Mesenteric fat pad (tissue), 1 donor: ENCODE results near the gene DENND4B. TPM values are rescaled to one million over a fixed set of nuclear protein-coding genes. Genes with fewer than 3 reads are reported as not detected.
"Not testable (repeated sequence)": the region's sequence is repeated elsewhere in the genome, so short reads cannot be mapped to it uniquely, and the experiment has no call there.

Experiments
- DNase-seq: peaks from one replicate; pipeline ENCODE4 v3.0.0-alpha.2; 2020; ENCODE audit warnings: low spot score
- long read RNA-seq: library from polyadenylated mRNA; unstranded; transcript quantifications from one replicate; pipeline ENCODE4 v2.0.0, GENCODE V29; 2020
- total RNA-seq: library from RNA; stranded (reverse); fragmentation: NEBNext Ultra II Directional; extraction: Animal tissue kit (Norgen Biotek cat#: 25700); gene quantifications from one replicate; pipeline ENCODE4 v1.2.1, GENCODE V29; 2021
- donor health status: DM: yes; HTN: yes; CAD: no.

DENND4B gene, protein sequence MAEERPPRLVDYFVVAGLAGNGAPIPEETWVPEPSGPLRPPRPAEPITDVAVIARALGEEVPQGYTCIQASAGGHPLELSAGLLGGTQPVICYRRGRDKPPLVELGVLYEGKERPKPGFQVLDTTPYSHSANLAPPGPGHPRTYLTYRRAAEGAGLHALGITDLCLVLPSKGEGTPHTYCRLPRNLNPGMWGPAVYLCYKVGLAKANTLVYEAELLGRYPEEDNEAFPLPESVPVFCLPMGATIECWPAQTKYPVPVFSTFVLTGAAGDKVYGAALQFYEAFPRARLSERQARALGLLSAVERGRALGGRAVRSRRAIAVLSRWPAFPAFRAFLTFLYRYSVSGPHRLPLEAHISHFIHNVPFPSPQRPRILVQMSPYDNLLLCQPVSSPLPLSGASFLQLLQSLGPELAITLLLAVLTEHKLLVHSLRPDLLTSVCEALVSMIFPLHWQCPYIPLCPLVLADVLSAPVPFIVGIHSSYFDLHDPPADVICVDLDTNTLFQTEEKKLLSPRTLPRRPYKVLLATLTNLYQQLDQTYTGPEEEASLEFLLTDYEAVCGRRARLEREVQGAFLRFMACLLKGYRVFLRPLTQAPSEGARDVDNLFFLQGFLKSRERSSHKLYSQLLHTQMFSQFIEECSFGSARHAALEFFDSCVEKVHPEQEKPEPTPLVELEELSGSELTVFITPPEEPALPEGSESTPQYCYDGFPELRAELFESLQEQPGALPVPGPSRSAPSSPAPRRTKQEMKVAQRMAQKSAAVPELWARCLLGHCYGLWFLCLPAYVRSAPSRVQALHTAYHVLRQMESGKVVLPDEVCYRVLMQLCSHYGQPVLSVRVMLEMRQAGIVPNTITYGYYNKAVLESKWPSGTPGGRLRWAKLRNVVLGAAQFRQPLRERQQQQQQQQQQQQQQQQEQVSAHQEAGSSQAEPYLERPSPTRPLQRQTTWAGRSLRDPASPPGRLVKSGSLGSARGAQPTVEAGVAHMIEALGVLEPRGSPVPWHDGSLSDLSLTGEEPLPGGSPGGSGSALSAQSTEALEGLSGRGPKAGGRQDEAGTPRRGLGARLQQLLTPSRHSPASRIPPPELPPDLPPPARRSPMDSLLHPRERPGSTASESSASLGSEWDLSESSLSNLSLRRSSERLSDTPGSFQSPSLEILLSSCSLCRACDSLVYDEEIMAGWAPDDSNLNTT (N-terminal part only)
- total RNA-seq, result 67.5 TPM
- long read RNA-seq, partial matches to known transcripts, result 40 of 53 reads
- long read RNA-seq, other reads (novel, unspliced or antisense), result 13 of 53 reads

DNA sequence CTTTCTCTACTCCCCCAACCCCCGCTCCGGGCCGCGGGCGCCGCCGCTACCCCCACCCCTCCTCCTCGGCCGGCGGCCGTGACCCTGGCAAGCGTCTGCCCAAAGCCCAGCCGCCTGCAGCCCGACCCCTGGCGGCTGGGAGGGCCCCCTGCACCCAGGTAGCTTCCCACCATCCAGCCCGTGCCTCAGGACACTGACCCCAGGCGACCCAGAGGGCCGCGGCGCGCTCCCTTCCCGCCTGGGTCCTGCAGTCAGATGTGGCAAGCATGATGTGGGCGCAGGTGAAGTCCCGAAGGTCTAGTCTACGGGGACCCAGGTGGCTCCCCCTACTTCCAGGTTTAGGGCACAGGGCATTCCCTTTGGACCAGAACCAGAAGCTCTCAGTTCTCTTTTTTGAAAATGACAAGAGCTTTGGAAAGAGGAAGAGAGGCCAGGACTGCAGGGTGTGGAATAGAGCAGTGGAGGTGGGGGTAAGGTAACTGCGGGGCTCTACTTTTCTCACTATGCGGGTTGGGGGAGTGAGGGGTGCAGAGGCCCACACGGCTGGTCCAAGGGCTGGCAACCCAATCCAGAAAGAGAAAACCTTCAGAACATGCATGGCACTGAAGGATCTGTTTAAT lies at the start of gene DENND4B:
DENND4B (minus strand) TSS at position 97 of the 620 bp plus-strand sequence. CDS start 2,344 bp downstream, outside the sequence.
- peak; percentile 97 for DNase-seq

DNA sequence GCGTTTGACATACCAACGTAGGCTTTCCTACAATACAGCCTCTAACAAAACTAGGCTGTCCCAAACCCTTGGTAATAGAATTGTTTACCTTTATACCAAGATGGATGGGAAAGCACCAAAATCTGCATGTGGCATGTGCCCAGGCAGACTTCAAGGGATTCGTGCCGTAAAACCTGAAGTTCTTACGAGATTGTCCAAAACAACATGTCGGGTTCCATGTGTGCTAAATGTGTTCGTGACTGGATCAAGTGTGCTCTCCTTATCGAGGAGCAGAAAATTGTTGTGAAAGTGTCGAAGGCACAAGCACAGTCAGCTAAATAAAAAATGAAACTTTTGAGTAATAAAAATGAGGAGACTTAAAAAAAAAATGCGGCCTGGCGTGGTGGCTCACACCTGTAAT lies 49.1 kb upstream of the DENND4B start:
- no peak for DNase-seq

DNA sequence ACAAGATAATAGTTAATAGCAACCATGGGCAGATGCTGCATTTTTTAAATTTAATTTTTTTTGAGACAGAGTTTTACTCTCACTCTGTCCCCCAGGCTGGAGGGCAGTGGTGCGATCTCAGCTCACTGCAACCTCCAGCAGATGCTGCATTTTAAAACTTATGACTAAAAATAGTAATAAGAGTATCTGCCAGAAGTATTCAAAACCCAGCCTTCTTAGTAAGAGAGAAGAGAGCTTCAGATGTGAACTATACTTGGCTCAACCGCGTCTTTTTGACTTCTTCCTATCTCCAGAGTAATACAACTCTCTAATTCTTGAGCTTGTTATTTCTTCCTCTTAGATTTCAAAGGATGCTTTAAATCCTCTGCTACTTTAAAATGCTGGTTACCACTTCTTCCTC lies 48.7 kb upstream of the DENND4B start:
- DNase-seq, result no peak

DNA sequence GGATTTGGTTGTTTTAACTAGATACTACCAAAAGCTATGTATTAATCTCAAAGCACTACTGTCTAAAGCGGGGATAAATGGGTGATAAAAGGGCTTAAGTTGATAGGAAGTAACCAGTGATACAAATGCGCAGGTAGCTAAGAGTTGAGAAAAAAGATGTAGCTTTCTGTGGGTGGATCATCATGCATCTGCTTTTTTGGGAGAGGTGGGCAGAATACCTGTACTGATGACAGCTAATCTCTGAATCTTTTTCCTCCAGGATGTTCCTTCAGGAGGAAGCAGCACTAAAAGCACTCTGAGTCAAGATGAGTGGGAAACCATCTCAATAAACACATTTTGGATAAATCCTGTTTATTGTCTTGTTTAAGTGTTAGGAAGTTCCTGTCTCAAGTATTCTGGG lies 45.3 kb upstream of the DENND4B start:
- DNase-seq, result no peak

DNA sequence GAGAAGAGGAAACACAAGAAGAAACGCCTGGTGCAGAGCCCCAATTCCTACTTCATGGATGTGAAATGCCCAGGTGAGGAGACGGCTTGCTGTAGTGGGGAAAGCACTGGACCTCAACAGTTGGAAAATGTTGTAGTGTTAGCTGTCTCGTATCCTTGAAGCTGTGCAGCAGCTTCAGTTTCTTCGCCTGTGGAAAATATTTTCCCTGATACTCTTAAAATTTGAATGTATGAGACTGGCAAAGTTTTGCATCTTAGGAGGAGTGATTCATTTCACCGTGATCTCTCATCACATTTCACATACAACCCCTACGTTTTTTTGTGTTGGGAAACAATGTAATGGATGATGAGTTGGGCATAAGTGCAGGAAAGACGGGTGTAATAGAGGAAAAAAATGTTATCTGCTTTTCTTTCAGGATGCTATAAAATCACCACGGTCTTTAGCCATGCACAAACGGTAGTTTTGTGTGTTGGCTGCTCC lies 44.7 kb upstream of the DENND4B start:
- DNase-seq, result no peak

DNA sequence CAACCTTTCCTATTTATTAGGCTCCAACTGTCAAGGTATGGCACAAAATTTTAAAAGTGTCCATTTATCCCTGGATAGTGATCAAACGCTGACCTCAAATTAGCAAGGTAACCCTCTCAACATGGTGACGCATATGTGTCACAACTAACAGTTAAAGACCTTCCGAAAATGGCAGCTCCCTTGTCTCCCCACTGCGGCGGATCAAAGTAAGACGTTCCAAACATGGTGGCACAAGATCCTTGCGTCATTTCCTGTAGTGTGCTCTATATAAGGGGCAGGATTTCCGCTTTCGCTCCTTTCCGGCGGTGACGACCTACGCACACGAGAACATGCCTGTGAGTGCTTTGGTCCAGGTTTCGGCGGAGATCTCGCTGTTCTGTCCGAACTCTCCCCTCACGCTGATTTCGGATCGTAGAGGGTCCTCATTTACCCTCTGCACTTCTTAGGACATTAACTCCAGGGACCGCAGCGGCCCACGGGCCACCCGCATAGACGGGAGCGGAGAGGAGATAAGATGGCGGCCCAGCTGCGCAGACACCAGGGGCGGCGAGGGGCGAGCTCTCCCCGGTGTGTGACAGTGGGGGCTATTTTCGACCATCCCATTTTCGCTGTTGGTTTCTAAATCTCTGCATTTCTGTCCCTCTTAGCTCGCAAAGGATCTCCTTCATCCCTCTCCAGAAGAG lies 44.1 kb upstream of the DENND4B start, which contains the start of gene RPS27:
RPS27 (plus strand) TSS at position 295 of the 683 bp plus-strand sequence; CDS start at position 330, 35 bp downstream.
- peak; percentile 92 for DNase-seq

DNA sequence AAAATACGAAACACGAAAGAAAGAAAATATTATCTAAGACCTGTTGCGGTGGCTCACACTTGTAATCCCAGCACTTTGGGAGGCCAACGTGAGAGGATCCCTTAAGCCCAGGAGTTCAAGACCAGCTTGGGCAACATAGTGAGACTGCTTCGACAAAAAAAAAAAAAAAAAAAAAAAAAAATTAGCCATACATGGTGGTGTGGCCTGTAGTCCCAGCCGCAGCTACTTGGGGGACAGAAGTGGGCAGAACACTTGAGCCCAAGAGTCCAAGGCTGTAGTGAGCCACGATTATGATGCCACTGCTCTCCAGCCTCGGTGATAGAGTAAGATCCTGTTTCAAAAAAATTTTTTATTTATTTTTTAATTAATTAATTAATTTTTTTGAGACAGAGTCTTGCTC lies 41.1 kb upstream of the DENND4B start:
- DNase-seq, result no peak

DNA sequence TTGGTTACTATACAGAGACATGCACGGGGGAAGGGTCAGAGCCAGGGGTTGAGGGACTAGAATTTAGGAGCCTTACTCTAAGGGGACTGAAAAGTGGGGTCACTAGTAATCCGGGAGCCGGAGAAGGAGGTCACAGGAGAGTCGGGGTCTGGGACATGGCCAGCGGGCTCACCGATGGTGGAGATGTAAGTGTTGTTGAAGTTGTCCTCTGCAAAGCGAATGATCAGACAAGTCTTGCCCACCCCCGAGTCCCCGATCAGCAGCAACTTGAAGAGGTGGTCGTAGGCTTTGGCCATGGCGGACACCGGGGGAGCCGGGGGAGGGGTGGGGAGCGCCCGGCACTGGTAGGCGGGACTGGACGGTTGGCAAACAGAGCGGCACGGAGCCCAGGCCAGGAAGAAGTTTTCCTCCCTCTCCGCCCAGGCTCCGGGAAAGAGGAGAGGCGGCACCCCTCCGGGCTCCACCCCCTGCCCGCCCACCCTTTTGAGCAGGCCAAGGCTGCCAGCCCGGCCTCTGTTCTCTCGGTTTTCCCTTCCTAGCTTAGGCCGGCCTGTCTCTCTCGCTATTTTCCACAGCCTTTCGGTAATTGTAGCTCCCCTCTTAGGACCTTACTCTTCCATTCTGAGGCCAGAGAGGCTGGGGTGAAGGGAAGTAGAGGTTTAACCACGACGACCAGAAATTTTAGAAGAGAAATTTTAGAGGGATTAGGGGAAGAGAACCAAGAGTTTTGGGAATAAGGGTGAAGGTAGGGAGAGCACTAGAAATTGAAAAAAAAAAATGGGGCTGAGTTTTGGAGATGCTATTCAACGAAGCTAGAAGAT lies 39.6 kb upstream of the DENND4B start, which contains the start of gene RAB13:
RAB13 (minus strand) TSS at position 399 of the 821 bp plus-strand sequence; CDS start at position 296, 103 bp downstream.
- peak; percentile 95 for DNase-seq

DNA sequence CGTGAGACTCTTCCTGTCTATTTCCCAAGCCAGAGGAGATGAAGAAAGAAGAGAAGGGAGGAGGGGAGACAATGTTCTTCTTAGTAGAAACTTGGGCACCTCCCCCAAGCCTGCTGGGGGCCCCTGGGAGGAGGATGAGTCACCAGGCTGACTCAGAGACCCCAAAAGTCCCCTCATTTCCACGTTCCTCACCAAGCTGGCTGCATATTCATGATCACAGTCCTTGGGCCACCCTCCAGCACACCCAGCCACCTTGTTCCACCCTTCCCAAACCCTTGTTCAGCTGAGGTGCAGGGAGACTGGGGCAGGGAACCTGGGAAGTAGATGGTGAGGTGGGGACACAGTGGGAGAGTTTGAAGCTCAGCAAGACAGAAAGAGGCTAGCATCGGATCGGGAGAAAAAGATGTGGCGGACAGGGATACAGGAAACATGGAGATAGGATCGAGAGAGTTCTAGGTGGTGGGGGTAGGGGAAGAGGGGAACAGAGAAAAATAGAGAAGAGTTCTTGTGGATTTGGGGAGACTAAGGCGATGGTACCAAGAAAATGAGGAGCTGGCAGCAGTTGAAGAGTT lies 38.9 kb upstream of the DENND4B start:
- DNase-seq, result no peak

DNA sequence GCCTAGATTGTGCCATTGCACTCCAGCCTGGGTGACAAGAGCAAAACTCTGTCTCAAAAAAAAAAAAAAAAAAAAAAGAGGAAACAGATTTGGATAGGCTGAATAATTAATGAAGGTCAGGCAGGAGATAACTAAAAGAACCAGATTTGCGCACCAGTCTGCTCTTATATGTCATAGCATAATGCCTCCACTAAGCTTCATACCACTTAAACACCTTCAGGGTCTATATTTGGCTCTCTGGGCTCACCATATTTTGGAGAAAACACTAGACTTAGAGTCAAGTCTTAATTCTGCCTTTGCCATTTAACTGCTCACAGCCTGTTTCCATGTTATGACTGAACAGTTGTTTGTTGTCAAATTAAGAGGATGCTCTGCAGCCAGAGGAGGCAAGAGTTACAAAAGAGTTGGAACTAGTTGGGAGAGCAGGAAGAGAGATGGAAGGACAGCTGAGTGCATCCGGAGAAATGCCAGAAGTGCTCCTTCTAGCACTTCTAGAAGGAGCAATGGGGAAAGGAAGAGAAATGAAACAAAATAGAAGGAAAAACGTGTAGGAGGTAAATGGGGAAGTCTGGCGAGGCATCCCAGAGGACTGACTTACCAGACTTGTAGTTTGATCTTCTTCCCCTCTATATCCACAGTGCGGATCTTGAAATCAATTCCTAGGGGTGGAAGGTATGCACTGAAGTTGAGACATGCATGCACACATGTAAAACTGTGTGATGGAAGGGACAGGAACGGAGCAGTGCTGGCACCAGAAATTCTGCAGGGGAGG lies 37.8 kb upstream of the DENND4B start:
- no peak for DNase-seq

DNA sequence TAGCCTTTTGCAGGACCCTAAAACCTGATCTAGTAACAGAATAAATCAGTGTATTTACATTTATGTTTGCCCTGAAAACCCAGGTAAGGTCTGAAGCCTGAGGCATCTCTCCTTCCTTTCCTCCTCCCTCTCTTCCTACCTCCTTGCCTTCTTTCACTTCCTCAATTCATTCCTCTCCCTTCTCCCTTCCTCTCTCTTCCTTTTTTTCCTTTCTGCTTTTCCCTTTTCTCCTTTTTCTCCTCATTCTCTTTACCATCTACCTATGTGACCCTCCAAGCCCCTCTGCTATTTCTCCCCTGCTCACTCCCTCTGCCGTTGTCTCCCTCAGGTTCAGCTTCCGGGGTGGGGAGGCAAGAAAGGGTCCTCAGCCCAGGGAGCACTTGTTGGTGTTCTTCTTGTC lies 35.2 kb upstream of the DENND4B start:
- DNase-seq, result not testable (repeated sequence)

DNA sequence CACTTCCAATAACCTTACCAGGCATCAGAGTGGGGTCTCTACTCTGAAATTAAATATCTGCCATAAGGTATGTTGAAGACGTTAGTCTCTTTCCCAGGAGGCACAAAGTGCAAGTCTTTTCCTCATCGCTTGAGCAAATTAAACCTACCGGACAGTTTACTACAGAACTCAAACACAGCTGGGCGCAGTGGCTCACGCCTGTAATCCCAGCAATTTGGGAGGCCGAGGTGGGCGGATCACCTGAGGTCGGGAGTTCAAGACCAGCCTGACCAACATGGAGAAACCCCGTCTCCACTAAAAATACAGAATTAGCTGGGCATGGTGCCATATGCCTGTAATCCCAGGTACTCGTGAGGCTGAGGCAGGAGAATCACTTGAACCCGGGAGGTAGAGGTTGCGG lies 32.6 kb upstream of the DENND4B start:
- not testable (repeated sequence) for DNase-seq

DNA sequence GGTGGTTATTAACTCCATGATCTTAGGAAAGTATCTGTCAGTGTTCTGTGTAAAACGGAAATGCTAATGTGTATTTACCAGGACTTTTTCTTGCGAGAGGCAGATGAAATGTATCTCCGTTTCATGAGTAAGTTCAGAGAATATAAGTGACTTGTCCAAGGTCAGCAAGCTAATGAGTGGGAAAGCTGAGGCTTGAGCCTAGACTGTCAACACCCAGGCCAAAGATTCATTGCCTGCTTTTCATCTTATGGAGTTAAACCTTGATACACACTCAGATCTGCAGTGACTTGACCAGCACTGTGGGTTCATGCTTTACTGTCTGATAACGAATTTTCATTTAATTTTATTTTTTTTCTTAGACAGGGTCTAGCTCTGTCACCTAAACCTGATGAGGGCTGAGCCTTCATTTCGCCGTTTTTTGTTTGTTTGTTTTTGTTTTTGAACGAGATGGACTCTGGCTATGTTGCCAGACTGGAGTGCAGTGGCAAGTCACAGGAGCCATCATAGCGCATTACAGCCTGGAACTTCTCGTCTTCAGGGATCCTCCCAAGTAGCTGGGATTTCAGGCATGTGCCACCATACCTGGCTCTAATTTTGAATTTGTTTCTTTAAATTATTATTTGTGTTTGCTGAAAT lies 31.9 kb upstream of the DENND4B start:
- DNase-seq, result no peak

DNA sequence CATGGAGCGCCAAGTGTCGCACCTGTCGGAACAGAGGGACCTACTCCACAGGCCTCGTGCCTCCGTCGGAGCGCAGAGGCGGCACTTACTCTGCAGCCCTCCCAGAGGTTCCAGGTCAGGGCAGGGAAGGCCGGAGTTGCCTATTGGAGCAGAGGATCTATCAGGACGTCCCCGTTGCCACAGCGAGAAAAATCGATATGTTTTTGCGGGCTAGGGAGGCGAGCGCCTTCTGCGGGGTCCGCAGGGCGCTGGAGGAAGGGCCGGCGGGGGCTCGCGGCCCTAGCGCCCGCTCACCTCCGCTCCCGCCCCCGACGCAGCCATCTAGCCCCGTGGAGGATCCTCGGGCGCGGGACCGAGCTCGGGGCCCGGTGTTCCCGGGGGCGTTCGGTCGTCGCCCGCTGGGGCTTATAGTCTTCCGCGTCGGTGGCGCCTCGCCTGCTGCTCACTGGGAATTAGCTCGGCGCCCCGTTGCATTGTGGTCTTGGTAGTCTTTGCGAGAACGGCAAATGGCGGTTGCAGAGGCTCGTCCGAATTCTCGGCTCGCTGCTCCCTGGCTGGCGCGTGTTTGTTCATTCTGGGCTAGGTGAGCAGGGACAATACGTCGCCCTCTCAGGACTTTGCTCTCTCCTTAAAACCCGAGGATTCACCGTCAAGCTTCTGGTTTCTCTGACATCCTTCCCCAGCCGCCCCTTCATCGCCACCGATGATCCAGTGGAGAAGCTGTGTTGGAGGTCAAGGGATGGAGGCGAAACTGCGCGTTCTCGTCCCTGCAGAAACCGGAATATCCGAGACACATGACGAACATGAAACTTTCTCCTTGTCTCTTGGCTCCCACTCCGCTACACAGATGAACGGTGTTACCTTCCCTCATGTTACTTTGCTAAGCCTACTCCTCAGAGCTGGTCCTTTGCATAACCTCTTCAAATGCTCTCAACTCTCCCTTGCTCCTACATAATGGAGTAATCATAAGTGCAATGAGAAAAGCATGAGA lies 31.0 kb upstream of the DENND4B start, which contains the start of gene JTB:
JTB (minus strand) TSS at position 425 of the 991 bp plus-strand sequence; CDS start at position 3, 422 bp downstream.
- DNase-seq, result peak; percentile 97

DNA sequence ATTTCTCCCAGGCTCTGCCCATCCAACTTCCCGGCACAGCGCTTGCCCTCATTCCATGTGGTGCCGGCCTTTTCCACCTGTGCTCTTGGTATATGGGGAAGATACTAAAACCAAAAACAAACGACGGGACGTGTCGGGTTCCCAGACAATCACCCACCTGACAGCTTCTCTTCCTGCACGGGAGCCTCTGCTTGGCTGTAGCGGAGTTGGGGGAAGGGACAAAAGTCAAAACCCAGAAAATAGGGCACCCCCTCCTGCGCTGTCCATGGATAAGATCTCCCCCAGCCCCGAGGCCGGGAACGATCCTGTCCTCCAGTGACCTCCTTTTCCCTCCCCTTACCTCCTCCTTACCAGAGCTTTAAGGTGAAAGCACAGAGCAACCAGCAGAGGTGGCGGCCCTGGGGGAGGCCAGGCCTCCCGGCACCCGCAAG lies 30.3 kb upstream of the DENND4B start:
- no peak for DNase-seq

DNA sequence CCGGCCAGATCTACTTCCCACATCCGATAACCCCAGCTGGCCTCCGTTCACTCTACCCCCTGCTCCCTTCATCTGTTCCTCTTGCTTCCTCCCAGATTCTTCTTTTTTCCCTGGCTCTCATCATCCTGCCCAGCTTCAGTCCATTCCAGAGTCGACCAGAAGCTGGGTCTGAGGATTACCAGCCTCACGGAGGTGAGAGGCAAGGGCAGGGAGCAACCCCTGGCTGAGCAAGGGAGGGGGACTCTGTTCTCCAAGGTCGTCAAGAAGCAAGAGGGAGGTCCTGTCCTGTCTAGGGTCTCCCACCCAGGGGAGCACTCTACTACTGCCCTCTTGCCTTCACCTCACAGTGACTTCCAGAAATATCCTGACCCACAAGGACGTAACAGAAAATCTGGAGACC lies 27.0 kb upstream of the DENND4B start:
- DNase-seq, result no peak
